ENCODE results near the gene SALL2. TPM values are rescaled to one million over a fixed set of nuclear protein-coding genes. Genes with fewer than 3 reads are reported as not detected.
A peak's percentile ranks its signal among the peaks of the same experiment; 100 is the strongest.

The SALL2 gene
- total and polyA plus RNA-seq, 2 experiments from 2014 or later, result 9.5 to 11.8 TPM

DNA sequence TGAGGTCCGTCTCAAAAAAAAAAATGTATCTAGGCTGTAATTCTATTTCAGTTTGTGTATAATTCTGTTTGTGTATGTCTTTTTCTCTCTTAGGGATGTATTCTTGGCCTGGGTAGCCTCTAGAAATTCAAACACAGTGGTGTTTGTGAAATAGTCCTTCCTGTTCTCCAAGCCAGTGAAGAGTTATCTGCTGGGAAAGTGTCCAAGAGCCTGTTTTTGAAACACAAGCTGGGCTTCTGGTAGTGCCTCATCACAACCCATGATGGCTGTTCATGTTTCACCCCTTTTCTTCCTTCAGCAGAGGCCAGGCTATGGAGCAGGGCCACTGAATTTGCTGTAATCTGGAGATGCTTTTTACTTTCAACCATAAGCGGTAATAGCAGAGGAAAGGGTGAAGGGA is 29.7 kb downstream of the SALL2 start:
- Histone ChIP-seq H3K36me3 (replicated peaks; ENCODE audit: insufficient read depth, low read depth) (no peaks in the 10 kb centered on the region), H4K20me1 (ENCODE audit: insufficient read depth, poor library complexity, severe bottlenecking) (no peaks in the 10 kb centered on the region), H3K9me2 (replicated peaks; ENCODE audit: insufficient read depth) (no peaks in the 10 kb centered on the region), H3K9me3 (ENCODE audit: low read depth) (no peaks in the 10 kb centered on the region), H2AFZ (no peak overlapping the region), H3K79me2 (no peaks in the 10 kb centered on the region), H3K27me3 (no peaks in the 10 kb centered on the region), H3K4me3 (no peak overlapping the region), H3K27ac (no peak overlapping the region), H3K4me2 (no peak overlapping the region), H3K4me1 (ENCODE audit: insufficient read depth) (no peaks in the 10 kb centered on the region)
- 91% methylated on average over 2 of the region's 2 CpGs for WGBS (ENCODE audit: low lambda C conversion rate, missing lambda C conversion rate)
- TF ChIP-seq, protein P1, sequence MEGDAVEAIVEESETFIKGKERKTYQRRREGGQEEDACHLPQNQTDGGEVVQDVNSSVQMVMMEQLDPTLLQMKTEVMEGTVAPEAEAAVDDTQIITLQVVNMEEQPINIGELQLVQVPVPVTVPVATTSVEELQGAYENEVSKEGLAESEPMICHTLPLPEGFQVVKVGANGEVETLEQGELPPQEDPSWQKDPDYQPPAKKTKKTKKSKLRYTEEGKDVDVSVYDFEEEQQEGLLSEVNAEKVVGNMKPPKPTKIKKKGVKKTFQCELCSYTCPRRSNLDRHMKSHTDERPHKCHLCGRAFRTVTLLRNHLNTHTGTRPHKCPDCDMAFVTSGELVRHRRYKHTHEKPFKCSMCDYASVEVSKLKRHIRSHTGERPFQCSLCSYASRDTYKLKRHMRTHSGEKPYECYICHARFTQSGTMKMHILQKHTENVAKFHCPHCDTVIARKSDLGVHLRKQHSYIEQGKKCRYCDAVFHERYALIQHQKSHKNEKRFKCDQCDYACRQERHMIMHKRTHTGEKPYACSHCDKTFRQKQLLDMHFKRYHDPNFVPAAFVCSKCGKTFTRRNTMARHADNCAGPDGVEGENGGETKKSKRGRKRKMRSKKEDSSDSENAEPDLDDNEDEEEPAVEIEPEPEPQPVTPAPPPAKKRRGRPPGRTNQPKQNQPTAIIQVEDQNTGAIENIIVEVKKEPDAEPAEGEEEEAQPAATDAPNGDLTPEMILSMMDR (IDR thresholded peaks at IDR 0.05; ENCODE audit: poor library complexity), result no peak
- no peak for TF ChIP-seq EZH2phosphoT487 (IDR thresholded peaks at IDR 0.05; ENCODE audit: low read depth, severe bottlenecking, unreplicated experiment)
- no peak for TF ChIP-seq EZH2 (IDR thresholded peaks at IDR 0.05; ENCODE audit: borderline replicate concordance)
- DNase-seq (ENCODE audit: low spot score), result no peak

DNA sequence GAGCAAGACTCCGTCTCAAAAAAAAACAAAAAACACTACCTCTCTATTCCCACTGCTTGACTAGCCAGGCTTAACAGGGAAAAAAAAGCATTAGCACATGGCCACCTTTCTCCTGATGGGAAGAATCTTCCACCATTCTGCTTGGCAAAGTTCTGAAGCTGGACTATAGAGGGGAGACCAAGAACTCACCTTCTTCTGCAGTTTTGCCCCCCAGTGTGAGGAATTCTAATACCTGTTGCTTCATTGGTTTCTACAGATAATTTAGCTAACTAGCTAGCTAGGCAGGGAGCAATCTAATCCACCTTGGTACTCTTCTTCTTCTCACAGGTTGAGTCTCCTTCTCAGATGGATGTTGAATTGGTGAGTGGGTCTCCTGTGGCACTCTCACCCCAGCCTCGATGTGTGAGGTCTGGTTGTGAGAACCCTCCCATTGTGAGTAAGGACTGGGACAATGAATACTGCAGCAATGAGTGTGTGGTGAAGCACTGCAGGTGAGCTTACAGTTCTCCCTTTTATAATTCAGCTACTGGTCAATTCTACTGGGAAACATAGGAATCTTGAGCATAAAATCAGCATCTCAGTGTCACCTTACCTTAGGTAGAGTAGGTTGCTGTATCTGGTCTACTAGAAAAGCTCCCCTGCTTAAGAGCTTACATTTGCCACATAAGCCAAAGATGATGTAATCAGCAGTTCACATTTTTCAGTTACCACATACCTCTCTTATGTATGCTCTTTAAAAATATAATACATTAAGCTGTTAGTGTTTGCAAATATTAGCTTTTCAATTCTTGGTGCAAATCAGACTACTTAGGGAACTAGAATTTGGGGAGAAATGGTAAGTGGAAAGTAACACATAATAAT is 31.0 kb downstream of the SALL2 start:
- H3K9me3 ChIP-seq (ENCODE audit: low read depth), result no peaks in the 10 kb centered on the region
- no peak for DNase-seq (ENCODE audit: low spot score)
- H3K36me3 ChIP-seq (replicated peaks; ENCODE audit: insufficient read depth, low read depth), result no peaks in the 10 kb centered on the region
- no peaks in the 10 kb centered on the region for H3K79me2 ChIP-seq
- H3K4me1 ChIP-seq (ENCODE audit: insufficient read depth), result no peaks in the 10 kb centered on the region
- no peaks in the 10 kb centered on the region for H3K27me3 ChIP-seq
- no peaks in the 10 kb centered on the region for H4K20me1 ChIP-seq (ENCODE audit: insufficient read depth, poor library complexity, severe bottlenecking)
- H3K4me2 ChIP-seq, result no peak overlapping the region
- no peak overlapping the region for H2AFZ ChIP-seq
- no peaks in the 10 kb centered on the region for H3K9me2 ChIP-seq (replicated peaks; ENCODE audit: insufficient read depth)
- 95% methylated on average over 1 of the region's 2 CpGs for WGBS (ENCODE audit: low lambda C conversion rate, missing lambda C conversion rate)
- peak overlapping the region; percentile 16 for H3K27ac ChIP-seq
- TF ChIP-seq EZH2phosphoT487 (IDR thresholded peaks at IDR 0.05; ENCODE audit: low read depth, severe bottlenecking, unreplicated experiment), result no peak
- TF ChIP-seq, protein P1 (IDR thresholded peaks at IDR 0.05; ENCODE audit: poor library complexity), result no peak
- TF ChIP-seq EZH2 (IDR thresholded peaks at IDR 0.05; ENCODE audit: borderline replicate concordance), result no peak
- no peak overlapping the region for H3K4me3 ChIP-seq

DNA sequence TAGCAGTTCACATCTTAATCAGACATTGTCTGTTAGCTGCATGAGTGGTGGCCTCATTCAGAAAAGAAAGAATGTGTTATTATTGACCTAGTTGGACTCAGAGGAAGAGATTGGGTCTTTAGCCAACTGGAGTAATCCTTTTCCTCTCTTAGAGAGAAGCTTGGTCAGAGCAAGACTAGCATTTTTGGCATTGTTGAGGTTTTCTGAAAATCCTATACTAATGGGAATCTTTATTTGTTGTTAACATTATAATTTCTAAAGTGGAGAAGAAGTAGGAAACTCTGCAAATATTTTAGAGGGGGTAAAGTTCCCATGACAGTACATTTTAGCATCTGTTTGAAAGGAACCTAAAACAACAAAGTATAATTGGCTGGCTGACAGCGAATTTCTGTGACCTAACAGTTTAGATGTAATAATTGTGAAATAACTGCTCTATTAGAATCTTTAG is 39.5 kb downstream of the SALL2 start:
- no peaks in the 10 kb centered on the region for H3K9me2 ChIP-seq (replicated peaks; ENCODE audit: insufficient read depth)
- no peak for TF ChIP-seq EZH2 (IDR thresholded peaks at IDR 0.05; ENCODE audit: borderline replicate concordance)
- no peak for TF ChIP-seq EZH2phosphoT487 (IDR thresholded peaks at IDR 0.05; ENCODE audit: low read depth, severe bottlenecking, unreplicated experiment)
- TF ChIP-seq, protein P1 (IDR thresholded peaks at IDR 0.05; ENCODE audit: poor library complexity), result no peak
- 91% methylated on average over 1 of the region's 1 CpG for WGBS (ENCODE audit: low lambda C conversion rate, missing lambda C conversion rate)
- H3K79me2 ChIP-seq, result peaks cover 22% of the 10 kb centered on the region
- H3K36me3 ChIP-seq (replicated peaks; ENCODE audit: insufficient read depth, low read depth), result no peaks in the 10 kb centered on the region
- peaks cover under 1% of the 10 kb centered on the region for H4K20me1 ChIP-seq (ENCODE audit: insufficient read depth, poor library complexity, severe bottlenecking)
- no peaks in the 10 kb centered on the region for H3K4me1 ChIP-seq (ENCODE audit: insufficient read depth)
- no peak overlapping the region for H3K4me3 ChIP-seq
- H3K9me3 ChIP-seq (ENCODE audit: low read depth), result no peaks in the 10 kb centered on the region
- H3K27ac ChIP-seq, result no peak overlapping the region
- no peak overlapping the region for H3K4me2 ChIP-seq
- DNase-seq (ENCODE audit: low spot score), result no peak
- no peak overlapping the region for H2AFZ ChIP-seq
- no peaks in the 10 kb centered on the region for H3K27me3 ChIP-seq

Measured in hepatocyte (in vitro differentiated cells).